H1 (cell line): Measurements from ENCODE around the gene RABIF. TPM values are rescaled to one million over a fixed set of nuclear protein-coding genes. Genes with fewer than 3 reads are reported as not detected.

Experiments
- CTCF ChIA-PET: fragments of 300-600 bp; sonication (Branson Sonifier 250); formaldehyde crosslinking; loops from one replicate; lab custom pipeline; 2021; ENCODE audit not compliant: partially characterized antibody; lab: Charles Lee
- POLR2A ChIA-PET: fragments of 300-600 bp; sonication (Branson Sonifier 250); formaldehyde crosslinking; loops from one replicate; lab custom pipeline; 2021; ENCODE audit warnings: inconsistent platforms; ENCODE audit not compliant: partially characterized antibody; lab: Charles Lee
- DNase-seq, 2 experiments: peaks; one replicate each; pipeline versions ENCODE4 v3.0.0 to v3.0.0-alpha.2; 2010 to 2022; ENCODE audit warnings: low spot score in 2 of 2, low read depth in 1 of 2, mixed read lengths in 1 of 2
- FAIRE-seq: peaks from 2 replicates; lab custom pipeline; 2011; peaks lifted over from hg19 to GRCh38; lab: Jason Lieb, UNC
- H2AFZ ChIP-seq: 2 replicates; pipeline ENCODE4 v1.8.1; 2012; ENCODE audit warnings: low read length, inconsistent platforms
- H2AK5ac ChIP-seq: 2 replicates; pipeline ENCODE4 v1.6.1; 2013; ENCODE audit warnings: low read depth, low read length
- H2BK120ac ChIP-seq: replicated peaks from 2 replicates; pipeline ENCODE3; 2013; ENCODE audit warnings: low read depth, low read length, inconsistent platforms
- H2BK12ac ChIP-seq: 2 replicates; pipeline ENCODE4 v1.6.1; 2013; ENCODE audit warnings: low read depth, low read length
- H2BK15ac ChIP-seq: 2 replicates; pipeline ENCODE4 v1.6.1; 2013; ENCODE audit warnings: low read length
- H2BK20ac ChIP-seq: 2 replicates; pipeline ENCODE4 v1.6.1; 2013; ENCODE audit warnings: low read length
- H2BK5ac ChIP-seq: 2 replicates; pipeline ENCODE4 v1.6.1; 2013; ENCODE audit warnings: low read depth, low read length
- H3K14ac ChIP-seq: 2 replicates; pipeline ENCODE4 v1.6.1; 2013; ENCODE audit warnings: inconsistent platforms; ENCODE audit not compliant: insufficient read length
- H3K18ac ChIP-seq: 2 replicates; pipeline ENCODE4 v1.6.1; 2013; ENCODE audit warnings: low read length; ENCODE audit errors: extremely low read depth
- H3K23ac ChIP-seq: 2 replicates; pipeline ENCODE4 v1.6.1; 2013; ENCODE audit warnings: inconsistent platforms; ENCODE audit not compliant: insufficient read length
- H3K23me2 ChIP-seq: 2 replicates; pipeline ENCODE4 v1.6.1; 2013; ENCODE audit warnings: low read depth, low read length
- H3K27ac ChIP-seq: 2 replicates; pipeline ENCODE4 v1.6.1; 2011; ENCODE audit warnings: low read depth, low read length, inconsistent platforms
- H3K27me3 ChIP-seq, 4 experiments: replicated peaks in 1 of 4; 1 replicate in 1 of 4; 2 replicates in 3 of 4; pipeline versions ENCODE4 v1.6.1 to v1.8.1; 2011 to 2013; ENCODE audit warnings: low read length in 3 of 4, mild to moderate bottlenecking in 3 of 4, inconsistent platforms in 2 of 4, mixed read lengths in 2 of 4, moderate library complexity in 1 of 4; ENCODE audit not compliant: control insufficient read depth in 3 of 4, insufficient read depth in 3 of 4; ENCODE audit errors: extremely low read depth in 1 of 4
- H3K36me3 ChIP-seq, 4 experiments: 2 replicates each; pipeline versions ENCODE4 v1.6.1 to v1.8.1; 2011 to 2013; ENCODE audit warnings: mild to moderate bottlenecking in 4 of 4, low read length in 3 of 4, moderate library complexity in 2 of 4, control low read depth in 1 of 4, inconsistent platforms in 1 of 4; ENCODE audit not compliant: insufficient read depth in 4 of 4, control insufficient read depth in 2 of 4
- H3K4ac ChIP-seq: replicated peaks from 2 replicates; pipeline ENCODE3; 2013; ENCODE audit warnings: low read length, low read depth, mixed read lengths, inconsistent platforms; ENCODE audit not compliant: insufficient read length
- H3K4me1 ChIP-seq, 4 experiments: replicated peaks in 1 of 4; 1 replicate in 1 of 4; 2 replicates in 3 of 4; pipeline versions ENCODE4 v1.6.1 to v1.8.1; 2011 to 2013; ENCODE audit warnings: low read length in 3 of 4, inconsistent platforms in 2 of 4, mixed read lengths in 1 of 4; ENCODE audit not compliant: insufficient read depth in 4 of 4, control insufficient read depth in 3 of 4
- H3K4me2 ChIP-seq, 2 experiments: 2 replicates each; pipeline versions ENCODE4 v1.6.1 to v1.8.1; 2011 to 2013; ENCODE audit warnings: low read depth in 2 of 2, low read length in 2 of 2, control low read depth in 1 of 2, inconsistent platforms in 1 of 2, mild to moderate bottlenecking in 1 of 2; ENCODE audit not compliant: insufficient read depth in 1 of 2
- H3K4me3 ChIP-seq, 4 experiments: fragments of 200-600, 300-600 bp in 1 of 4; sonication (generic), shearing (Covaris generic), sonication (Bioruptor Twin) in 1 of 4; 2 replicates each; pipeline versions ENCODE4 v1.5.1 to v1.8.1; 2011 to 2016; ENCODE audit warnings: low read length in 4 of 4, low read depth in 3 of 4, control low read depth in 2 of 4, inconsistent platforms in 2 of 4, mild to moderate bottlenecking in 2 of 4, mixed read lengths in 1 of 4, moderate library complexity in 1 of 4; ENCODE audit not compliant: insufficient read depth in 2 of 4; ENCODE audit errors: extremely low read depth in 1 of 4
- H3K56ac ChIP-seq: replicated peaks from 2 replicates; pipeline ENCODE3; 2013; ENCODE audit warnings: low read depth, mild to moderate bottlenecking, mixed read lengths, low read length, inconsistent platforms; ENCODE audit not compliant: insufficient read length
- H3K79me1 ChIP-seq: 2 replicates; pipeline ENCODE4 v1.6.1; 2013; ENCODE audit warnings: low read depth, low read length, control low read depth
- H3K79me2 ChIP-seq, 2 experiments: 2 replicates each; pipeline versions ENCODE4 v1.6.1 to v1.8.1; 2012 to 2013; ENCODE audit warnings: low read length in 2 of 2, mild to moderate bottlenecking in 2 of 2, inconsistent platforms in 1 of 2; ENCODE audit not compliant: insufficient read depth in 2 of 2, control insufficient read depth in 1 of 2
- H3K9ac ChIP-seq, 4 experiments: replicated peaks in 1 of 4; 1 replicate in 1 of 4; 2 replicates in 3 of 4; pipeline versions ENCODE4 v1.6.1 to v1.8.1; 2011 to 2013; ENCODE audit warnings: low read depth in 3 of 4, low read length in 3 of 4, control low read depth in 2 of 4, mild to moderate bottlenecking in 2 of 4, moderate library complexity in 2 of 4, inconsistent platforms in 1 of 4; ENCODE audit errors: extremely low read depth in 1 of 4
- H3K9me3 ChIP-seq, 2 experiments: 2 replicates each; pipeline versions ENCODE4 v1.6.1 to v1.8.1; 2012 to 2013; ENCODE audit warnings: mild to moderate bottlenecking in 2 of 2, moderate library complexity in 2 of 2, control low read depth in 1 of 2, inconsistent platforms in 1 of 2, low read depth in 1 of 2, low read length in 1 of 2, mixed read lengths in 1 of 2; ENCODE audit not compliant: insufficient read depth in 2 of 2
- H4K20me1 ChIP-seq, 2 experiments: replicated peaks in 1 of 2; 2 replicates each; pipeline versions ENCODE3 to v1.8.1; 2011 to 2013; ENCODE audit warnings: inconsistent platforms in 2 of 2, low read length in 2 of 2, mild to moderate bottlenecking in 1 of 2; ENCODE audit not compliant: insufficient read depth in 2 of 2, control insufficient read depth in 1 of 2
- H4K5ac ChIP-seq: 2 replicates; pipeline ENCODE4 v1.6.1; 2013; ENCODE audit warnings: low read length, low read depth, mixed read lengths, inconsistent platforms; ENCODE audit not compliant: insufficient read length
- H4K8ac ChIP-seq: 2 replicates; pipeline ENCODE4 v1.8.0; 2013; ENCODE audit warnings: mild to moderate bottlenecking, moderate library complexity, low read length, inconsistent platforms; ENCODE audit not compliant: insufficient read depth; ENCODE audit errors: extremely low read depth
- H4K91ac ChIP-seq: replicated peaks from 2 replicates; pipeline ENCODE3; 2013; ENCODE audit warnings: low read length, mixed read lengths, inconsistent platforms; ENCODE audit not compliant: insufficient read length
- CREB1 ChIP-seq: IDR thresholded peaks from 2 replicates; pipeline ENCODE4 v1.6.1; 2012; ENCODE audit warnings: inconsistent platforms
- EGR1 ChIP-seq: IDR thresholded peaks from 2 replicates; pipeline ENCODE4 v1.6.1; 2011; ENCODE audit warnings: low read depth, low read length, borderline replicate concordance
- EZH2 ChIP-seq: fragments of 200-600 bp; sonication (generic); IDR thresholded peaks from 2 replicates; pipeline ENCODE4 v1.7.1; 2012; ENCODE audit warnings: low read depth, mild to moderate bottlenecking, moderate library complexity, low read length, inconsistent platforms; ENCODE audit not compliant: severe bottlenecking
- FOSL1 ChIP-seq: IDR thresholded peaks from 2 replicates; pipeline ENCODE4 v1.6.1; 2011; ENCODE audit warnings: mild to moderate bottlenecking, low read depth, low read length, moderate library complexity; ENCODE audit not compliant: insufficient read depth
- GTF2F1 ChIP-seq: IDR thresholded peaks from 2 replicates; pipeline ENCODE4 v1.6.1; 2012; ENCODE audit warnings: low read depth, low read length, improper control_type of control experiment, borderline replicate concordance
- JUND ChIP-seq: IDR thresholded peaks from 2 replicates; pipeline ENCODE4 v1.6.1; 2011; ENCODE audit warnings: mild to moderate bottlenecking, improper control_type of control experiment, low read length
- RBBP5 ChIP-seq: IDR thresholded peaks from 2 replicates; pipeline ENCODE4 v1.7.1; 2012; ENCODE audit warnings: low read depth, mild to moderate bottlenecking, inconsistent platforms, low read length, moderate library complexity, borderline replicate concordance
- RXRA ChIP-seq: IDR thresholded peaks from 2 replicates; pipeline ENCODE4 v1.6.1; 2011; ENCODE audit warnings: low read depth, mild to moderate bottlenecking, low read length, moderate library complexity; ENCODE audit not compliant: insufficient read depth
- SAP30 ChIP-seq: fragments of 300-600 bp; sonication (generic); IDR thresholded peaks from 2 replicates; pipeline ENCODE4 v1.7.1; 2012; ENCODE audit warnings: low read length, moderate library complexity, mild to moderate bottlenecking, inconsistent platforms; ENCODE audit not compliant: insufficient read depth, insufficient replicate concordance
- SP1 ChIP-seq: IDR thresholded peaks from 2 replicates; pipeline ENCODE4 v1.6.1; 2011; ENCODE audit warnings: low read depth, low read length
- SP4 ChIP-seq: IDR thresholded peaks from 2 replicates; pipeline ENCODE4 v1.6.1; 2012; ENCODE audit warnings: low read length, inconsistent platforms
- SRF ChIP-seq: IDR thresholded peaks from 2 replicates; pipeline ENCODE4 v1.6.1; 2011; ENCODE audit warnings: mild to moderate bottlenecking, low read depth, low read length, moderate library complexity
- TEAD4 ChIP-seq: IDR thresholded peaks from 2 replicates; pipeline ENCODE4 v1.6.1; 2012; ENCODE audit warnings: low read depth, low read length, inconsistent platforms, mixed read lengths
- WGBS, 2 experiments: shearing (Covaris generic) in 1 of 2; methylation state at CpG; one replicate each; pipeline versions ENCODE4 v1.1.6 to v1.1.7; 2013 to 2015; ENCODE audit warnings: low lambda C conversion rate in 2 of 2, mixed read lengths in 2 of 2, inconsistent platforms in 1 of 2, low coverage in 1 of 2, missing lambda C conversion rate in 1 of 2; ENCODE audit not compliant: insufficient replicate concordance in 2 of 2, insufficient coverage in 1 of 2, insufficient read length in 1 of 2; ENCODE audit errors: extremely low coverage in 1 of 2, missing lambda C conversion rate in 1 of 2; 5-methylcytosine and 5-hydroxymethylcytosine counted together
- polyA plus RNA-seq, 7 experiments: library from polyadenylated mRNA; depleted of rRNA in 3 of 7; stranded (reverse) in 5 of 7; unstranded in 2 of 7; fragments of >200 nt in 5 of 7; fragments of 200-250 nt in 2 of 7; gene quantifications; 1 replicate in 5 of 7; 2 replicates in 1 of 7; 4 replicates in 1 of 7; pipeline versions ENCODE4 v1.2.1 to v1.2.3, GENCODE V29; 2011 to 2013; ENCODE audit warnings: missing spikeins in 2 of 7, mixed read lengths in 2 of 7
- total RNA-seq: library from RNA; stranded (reverse); fragmentation: NEBNext Ultra II Directional; extraction: Animal tissue kit (Norgen Biotek cat#: 25700); gene quantifications from 2 replicates; pipeline ENCODE4 v1.2.1, GENCODE V29; 2021

RABIF gene
- total and polyA plus RNA-seq, 2 of the 8 experiments (the other 6 are each of a cell fraction or from before 2014, with no cell fraction given): 5.6 to 6.9 TPM

DNA sequence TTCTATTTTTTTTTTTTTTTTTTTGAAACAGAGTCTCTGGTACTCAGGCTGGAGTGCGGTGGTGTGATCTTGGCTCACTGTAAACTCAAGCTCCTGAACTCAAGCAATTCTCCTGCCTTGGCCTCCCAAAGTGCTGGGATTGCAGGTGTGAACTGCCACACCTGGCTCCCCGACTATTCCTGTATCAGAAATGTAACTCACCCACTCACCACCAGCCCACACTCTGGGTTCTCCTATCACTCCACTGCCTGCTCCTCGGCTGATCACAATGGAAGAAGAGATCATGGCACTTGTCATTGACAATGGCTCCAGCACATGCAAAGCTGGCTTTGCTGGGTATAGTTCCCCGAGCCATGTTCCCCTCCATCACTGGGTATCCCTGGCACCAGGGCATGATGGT, 15.9 kb downstream of the RABIF start:
- Histone ChIP-seq H3K27me3 (no peaks in the 10 kb centered on the region), H2AK5ac (no peak overlapping the region), H2BK15ac (no peak overlapping the region), H3K79me2 (no peaks in the 10 kb centered on the region), H3K23me2 (no peaks in the 10 kb centered on the region), H2BK120ac (no peak overlapping the region), H3K9ac (no peak overlapping the region), H3K4ac (no peak overlapping the region), H2AFZ (no peak overlapping the region), H3K18ac (no peak overlapping the region), H4K8ac (no peak overlapping the region), H3K56ac (no peak overlapping the region), H2BK12ac (no peak overlapping the region), H2BK20ac (no peak overlapping the region), H3K4me2 (no peak overlapping the region), H3K27ac (no peak overlapping the region), H2BK5ac (no peak overlapping the region), H3K36me3 (peaks cover 0 to 6% (median 0%) of the 10 kb centered on the region in 4 experiments; a peak in 1 of 8 replicates), H3K4me1 (no peaks in the 10 kb centered on the region), H4K20me1 (peaks cover 0 to 4% of the 10 kb centered on the region in 2 experiments), H3K14ac (no peak overlapping the region), H4K5ac (no peak overlapping the region), H3K9me3 (no peaks in the 10 kb centered on the region), H4K91ac (no peak overlapping the region), H3K4me3 (no peak overlapping the region), H3K79me1 (no peaks in the 10 kb centered on the region), H3K23ac (no peak overlapping the region)
- CTCF ChIA-PET: no interaction called here
- POLR2A ChIA-PET: interaction anchor here (0.6 to 6.0 kb wide), 2 partner anchors 11 to 14 kb away, joined by 3 to 36 read pairs; no protein-coding TSS in a partner anchor
- no peak for FAIRE-seq
- TF ChIP-seq JUND (no peak), RBBP5 (no peak), CREB1 (no peak), TEAD4 (no peak), SP1 (no peak), SRF (no peak), SP4 (no peak), EGR1 (no peak), SAP30 (no peak), EZH2 (no peak), RXRA (no peak), FOSL1 (no peak), GTF2F1 (no peak)
- DNase-seq: no peak
- WGBS, 2 experiments: 92% methylated on average over 4 of the region's 4 CpGs; no CpG with 5 or more reads in 1 of the 2 experiments
